Hindlimb muscle (tissue), 1 donor: Measurements from ENCODE around the gene ATG4B. TPM values are rescaled to one million over a fixed set of nuclear protein-coding genes. Genes with fewer than 3 reads are reported as not detected.

Experiments used
- DNase-seq: peaks from one replicate; pipeline ENCODE4 v3.0.0-alpha.2; 2013
- polyA plus RNA-seq: library from polyadenylated mRNA; unstranded; fragments of 120-200 nt; gene quantifications from one replicate; pipeline ENCODE4 v1.2.1, GENCODE V29; 2013; ENCODE audit not compliant: insufficient read length

ATG4B gene
- polyA plus RNA-seq, 1 donor: 59.6 TPM

GRCh38 chr2:241695651-241696050, 58.2 kb downstream of the ATG4B start:
- DNase-seq: no peak

DNA sequence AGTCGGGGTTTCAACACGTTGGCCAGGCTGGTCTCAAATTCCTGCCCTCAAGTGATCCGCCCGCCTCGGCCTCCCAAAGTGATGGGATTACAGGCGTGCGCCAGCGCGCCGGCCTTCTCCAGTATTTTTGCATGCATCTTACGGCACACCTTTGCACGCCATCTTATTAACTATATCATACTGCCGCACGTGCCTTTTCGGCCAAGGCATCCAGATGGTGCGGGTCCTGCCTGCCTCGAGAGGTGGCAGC, 63.6 kb downstream of the ATG4B start:
- DNase-seq: no peak

GRCh38 chr2:241701399-241702154, 64.1 kb downstream of the ATG4B start, which contains the start of gene ING5:
Gene ING5 (plus strand): TSS chr2:241702039. CDS start chr2:241702066, 27 bp downstream.
- peak; percentile 95 for DNase-seq

DNA sequence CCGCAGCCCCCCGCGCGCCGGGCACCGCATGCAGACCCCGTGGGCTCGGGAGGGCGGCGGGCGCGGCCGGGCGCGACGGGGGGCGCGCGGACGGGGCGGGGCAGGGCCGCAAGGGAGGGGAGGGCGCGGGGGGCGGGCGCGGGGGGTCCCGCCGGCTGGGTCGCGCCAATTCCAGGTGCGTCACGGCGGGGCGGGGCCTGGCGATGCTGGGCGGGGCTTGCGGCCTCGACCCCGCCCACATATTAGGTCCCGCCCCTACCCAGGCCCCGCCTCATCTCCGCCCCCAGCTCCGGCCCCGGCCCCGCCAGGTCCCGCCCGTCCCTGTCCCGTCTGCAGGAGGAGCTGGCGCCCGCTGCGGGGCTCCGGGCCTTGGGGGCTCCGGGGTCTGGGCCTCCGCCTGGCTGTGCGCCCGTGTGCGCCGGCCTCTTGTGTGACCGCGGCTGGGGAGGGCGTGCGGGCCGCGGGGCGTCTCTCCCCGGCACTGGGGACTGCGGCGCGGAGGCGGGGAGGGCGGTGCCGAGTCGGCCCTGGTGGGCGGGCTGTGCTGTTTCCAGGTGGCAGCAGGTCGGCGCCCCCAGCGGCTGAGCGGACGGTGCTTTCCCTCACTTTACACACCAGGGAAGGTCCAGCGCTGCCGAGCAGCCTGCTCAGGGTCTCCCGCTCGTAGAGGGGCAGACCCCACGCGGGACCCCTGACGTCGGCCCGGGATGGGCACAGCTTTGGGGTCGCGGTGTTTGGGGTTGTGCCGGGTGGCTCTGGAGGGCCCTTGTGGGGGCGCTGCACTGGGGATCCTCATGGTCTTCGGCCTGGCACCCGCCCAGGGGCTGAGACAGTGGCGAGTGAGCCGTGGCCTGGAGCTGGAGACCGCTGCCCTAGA, 64.9 kb downstream of the ATG4B start:
- peak; percentile 83 for DNase-seq

DNA sequence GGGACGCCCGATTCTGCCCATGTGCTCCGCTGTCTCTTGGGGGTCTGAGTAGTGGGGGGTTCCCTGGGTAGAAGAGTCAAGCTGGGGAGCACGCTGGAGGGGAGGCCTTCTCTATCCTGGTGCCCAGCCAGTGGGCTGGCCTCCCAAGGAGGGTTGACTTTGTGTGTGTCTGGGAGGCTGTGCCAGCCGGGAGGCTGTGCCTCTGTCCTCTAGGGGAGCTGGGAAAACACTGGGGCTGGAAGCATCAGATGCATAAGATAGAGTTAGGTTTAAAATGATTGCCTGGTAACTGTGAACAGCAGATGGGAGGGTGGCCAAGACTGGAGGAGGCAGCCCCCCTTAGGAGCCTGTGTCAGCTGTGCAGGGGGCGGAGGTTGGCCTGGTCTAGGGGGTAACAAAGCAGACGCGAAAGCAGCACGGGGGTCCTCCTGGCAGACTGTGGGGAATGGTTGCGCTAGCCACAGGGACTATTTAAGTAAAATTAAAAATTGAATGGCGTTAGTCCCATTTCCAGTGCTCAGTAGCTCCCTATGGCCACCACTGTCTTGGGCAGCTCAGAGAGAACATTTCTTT, 65.6 kb downstream of the ATG4B start:
- peak; percentile 21 for DNase-seq

- no peak for DNase-seq
These were observed 69.0 kb downstream of the ATG4B start for GRCh38 chr2:241706537-241706936.

- no peak for DNase-seq
These were observed 71.4 kb downstream of the ATG4B start for GRCh38 chr2:241708879-241709278.

- DNase-seq: no peak
These were observed 81.6 kb downstream of the ATG4B start for GRCh38 chr2:241719093-241719492.

GRCh38 chr2:241720099-241720498, 82.6 kb downstream of the ATG4B start:
- no peak for DNase-seq

- no peak for DNase-seq
These were observed 83.1 kb downstream of the ATG4B start for GRCh38 chr2:241720560-241720959.

DNA sequence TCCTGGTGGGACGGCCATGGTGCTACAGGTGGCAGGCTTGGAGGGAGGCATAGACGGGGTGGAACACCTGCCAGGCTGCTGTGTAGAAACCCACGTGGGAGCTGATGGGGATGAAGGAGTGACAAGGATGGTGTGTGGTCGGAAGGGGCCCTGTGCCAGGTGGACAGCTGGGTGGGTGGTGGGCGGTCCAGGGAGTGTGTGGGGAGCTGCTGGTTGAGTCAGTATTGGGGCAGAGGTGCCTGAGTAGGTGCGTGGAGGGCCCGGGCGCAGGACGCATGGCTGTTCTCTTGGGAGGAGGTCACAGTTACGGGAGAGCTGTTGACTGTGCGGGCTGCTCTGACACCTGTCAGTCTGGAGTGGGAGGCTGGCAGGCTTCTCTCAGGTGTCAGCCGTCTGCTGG, 84.4 kb downstream of the ATG4B start:
- DNase-seq: no peak

- DNase-seq: no peak
These were observed 85.5 kb downstream of the ATG4B start for GRCh38 chr2:241722896-241723454.

Other genes starting within 250 kb of the ATG4B start
- gene STK25, start 129.1 kb upstream of the ATG4B start, polyA plus RNA-seq: 311 TPM
- gene BOK, start 78.9 kb upstream of the ATG4B start, polyA plus RNA-seq: 69.5 TPM
- 47.2 TPM for gene THAP4, start 535 bp upstream of the ATG4B start, polyA plus RNA-seq
- gene DTYMK, start 49.1 kb downstream of the ATG4B start, polyA plus RNA-seq: 27.0 TPM
- gene ING5, start 64.3 kb downstream of the ATG4B start, polyA plus RNA-seq: 21.8 TPM
- 25.0 TPM for gene D2HGDH, start 96.9 kb downstream of the ATG4B start, polyA plus RNA-seq
- gene GAL3ST2, start 139.1 kb downstream of the ATG4B start, polyA plus RNA-seq: not detected
- 6.7 TPM for gene NEU4, start 171.5 kb downstream of the ATG4B start, polyA plus RNA-seq
- 0.12 TPM for gene PDCD1, start 221.2 kb downstream of the ATG4B start, polyA plus RNA-seq
- not detected for gene RTP5, start 232.0 kb downstream of the ATG4B start, polyA plus RNA-seq